HepG2 (cell line): ENCODE measurements around the gene SAC3D1. TPM values are rescaled to one million over a fixed set of nuclear protein-coding genes. Genes with fewer than 3 reads are reported as not detected.

ENCODE experiments used
- AHDC1 ChIP-seq: sonication (generic); formaldehyde crosslinking; IDR thresholded peaks from 2 replicates; pipeline ENCODE4 v1.5.1; 2020; ENCODE audit warnings: mild to moderate bottlenecking, missing genetic modification reagents, borderline replicate concordance
- ATF4 ChIP-seq, 2 experiments: fragments of 450-650 bp in 1 of 2; sonication (generic) in 1 of 2; formaldehyde crosslinking; IDR thresholded peaks; 2 replicates each; pipeline versions ENCODE4 v1.5.0 to v1.8.0; 2020 to 2022; ENCODE audit warnings: mild to moderate bottlenecking in 1 of 2, missing genetic modification reagents in 1 of 2
- DRAP1 ChIP-seq: IDR thresholded peaks from 2 replicates; pipeline ENCODE4 v1.6.1; 2016; ENCODE audit warnings: missing genetic modification reagents, missing compliant biosample characterization
- HMG20A ChIP-seq: IDR thresholded peaks from 2 replicates; pipeline ENCODE4 v1.6.1; 2016; ENCODE audit warnings: borderline replicate concordance
- JUN ChIP-seq: sonication (generic); formaldehyde crosslinking; IDR thresholded peaks from 2 replicates; pipeline ENCODE4 v1.4.0; 2020; ENCODE audit warnings: mild to moderate bottlenecking, missing genetic modification reagents
- MAF1 ChIP-seq: sonication (generic); formaldehyde crosslinking; IDR thresholded peaks from 2 replicates; pipeline ENCODE4 v1.5.0; 2020; ENCODE audit warnings: missing genetic modification reagents, borderline replicate concordance
- NFKBIZ ChIP-seq: IDR thresholded peaks from 2 replicates; pipeline ENCODE4 v1.6.1; 2018; ENCODE audit warnings: missing genetic modification reagents, missing compliant biosample characterization
- POLR2A ChIP-seq, 2 experiments: IDR thresholded peaks; 2 replicates each; pipeline ENCODE4 v1.6.1; 2011; ENCODE audit warnings: low read depth in 2 of 2, low read length in 2 of 2, mild to moderate bottlenecking in 1 of 2, moderate library complexity in 1 of 2; ENCODE audit not compliant: insufficient read depth in 1 of 2
- SMAD1 ChIP-seq: sonication (generic); formaldehyde crosslinking; IDR thresholded peaks from 2 replicates; pipeline ENCODE4 v1.4.0; 2020; ENCODE audit warnings: missing genetic modification reagents, low read depth, mild to moderate bottlenecking, borderline replicate concordance
- TBX2 ChIP-seq: sonication (generic); formaldehyde crosslinking; IDR thresholded peaks from 2 replicates; pipeline ENCODE4 v1.5.0; 2020; ENCODE audit warnings: missing genetic modification reagents, mild to moderate bottlenecking, borderline replicate concordance
- TFAP4 ChIP-seq: sonication (generic); IDR thresholded peaks from 2 replicates; pipeline ENCODE4 v1.6.1; 2016; ENCODE audit warnings: low read depth, borderline replicate concordance
- TGIF2 ChIP-seq: IDR thresholded peaks from 2 replicates; pipeline ENCODE4 v1.6.1; 2016; ENCODE audit warnings: control low read depth, missing compliant biosample characterization
- YEATS4 ChIP-seq: sonication (generic); formaldehyde crosslinking; IDR thresholded peaks from 2 replicates; pipeline ENCODE4 v1.4.0; 2020; ENCODE audit warnings: missing genetic modification reagents, borderline replicate concordance
- ZGPAT ChIP-seq: IDR thresholded peaks from 2 replicates; pipeline ENCODE4 v1.6.1; 2016; ENCODE audit warnings: mild to moderate bottlenecking
- ZNF225 ChIP-seq: sonication (generic); formaldehyde crosslinking; IDR thresholded peaks from 2 replicates; pipeline ENCODE4 v1.4.0; 2020; ENCODE audit warnings: mild to moderate bottlenecking, missing genetic modification reagents
- ZNF274 ChIP-seq: sonication (generic); formaldehyde crosslinking; IDR thresholded peaks from 2 replicates; pipeline ENCODE4 v1.5.1; 2020; ENCODE audit warnings: mild to moderate bottlenecking, missing genetic modification reagents
- ZNF558 ChIP-seq: sonication (generic); formaldehyde crosslinking; IDR thresholded peaks from 2 replicates; pipeline ENCODE4 v1.9.0; 2022; ENCODE audit warnings: mild to moderate bottlenecking, missing genetic modification reagents, borderline replicate concordance
- ZNF598 ChIP-seq: sonication (generic); formaldehyde crosslinking; IDR thresholded peaks from 2 replicates; pipeline ENCODE4 v1.5.1; 2020; ENCODE audit warnings: mild to moderate bottlenecking, missing genetic modification reagents, borderline replicate concordance
- ZNF614 ChIP-seq: IDR thresholded peaks from 2 replicates; pipeline ENCODE4 v1.6.1; 2018; ENCODE audit warnings: missing biosample characterization, missing genetic modification reagents, inconsistent platforms, borderline replicate concordance
- ZNF670 ChIP-seq: sonication (generic); formaldehyde crosslinking; IDR thresholded peaks from 2 replicates; pipeline ENCODE4 v1.8.0; 2022; ENCODE audit warnings: mild to moderate bottlenecking, missing genetic modification reagents, borderline replicate concordance
- polyA plus RNA-seq, 8 experiments: library from polyadenylated mRNA; depleted of rRNA in 3 of 8; stranded (reverse) in 7 of 8; unstranded in 1 of 8; fragments of >200 nt; fragmentation: Illumina TruSeq in 4 of 8; extraction: Trizol in 4 of 8; gene quantifications; 2 replicates each; pipeline versions ENCODE4 v1.2.1 to v1.2.3, GENCODE V29; 2011 to 2016; ENCODE audit warnings: low read depth in 4 of 8, missing spikeins in 1 of 8, mixed read lengths in 1 of 8; ENCODE audit not compliant: insufficient read depth in 1 of 8
- total RNA-seq, 5 experiments: library from RNA; depleted of rRNA; stranded (reverse); fragments of >200 nt; fragmentation: Illumina TruSeq; extraction: Trizol; gene quantifications; 2 replicates each; pipeline ENCODE4 v1.2.3, GENCODE V29; 2016; ENCODE audit warnings: low read depth in 1 of 5

SAC3D1 gene
- total and polyA plus RNA-seq, 2 of the 13 experiments (the other 11 are each of a cell fraction or from before 2014, with no cell fraction given) = 7.4 to 36.3 TPM

- TF ChIP-seq ZNF614 (CRISPR knock-in tag) (0 out of 2 replicates have a peak, but pooled peaks have one; percentile 39), SMAD1 (no peak; the same call in 1 of the 2 replicates), ZNF558 (CRISPR knock-in tag) (peak; percentile 45; the same call in 1 of the 2 replicates), TGIF2 (CRISPR knock-in tag) (no peak), MAF1 (CRISPR knock-in tag) (peak; percentile 40; the same call in 1 of the 2 replicates), ZNF225 (CRISPR knock-in tag) (no peak), ZNF274 (peak; percentile 22; the same call in 1 of the 2 replicates), ZGPAT (0 out of 2 replicates have a peak, but pooled peaks have one; percentile 71), NFKBIZ (no peak), DRAP1 (CRISPR knock-in tag) (peak; percentile 82), ATF4 (CRISPR knock-in tag; IDR thresholded peaks at IDR 0.05) (no peak; a peak in 1 of 4 replicates), ZNF670 (no peak), TFAP4 (no peak), YEATS4 (peak; percentile 76; the same call in 1 of the 2 replicates), ZNF598 (CRISPR knock-in tag) (no peak), HMG20A (CRISPR knock-in tag) (no peak), JUN (0 out of 2 replicates have a peak, but pooled peaks have one; percentile 64), POLR2A (IDR thresholded peaks at IDR 0.05; ENCODE audit: insufficient read depth in 1 of 2, low read depth in 2 of 2, low read length in 2 of 2) (peak; percentile 13 to 66; a peak in 3 of 4 replicates), AHDC1 (CRISPR knock-in tag) (0 out of 2 replicates have a peak, but pooled peaks have one; percentile 5), TBX2 (CRISPR knock-in tag) (peak; percentile 50; the same call in 1 of the 2 replicates)
Observed at GRCh38 chr11:65040847-65041622, at the start of gene SAC3D1 (continued).
